ENCODE measurements around the gene HS6ST1.

- no peak for TF ChIP-seq CTCF (IDR thresholded peaks at IDR 0.05; ENCODE audit: insufficient read depth, low read length)
- no peak for TF ChIP-seq GABPA (IDR thresholded peaks at IDR 0.05; ENCODE audit: low read depth)
- TF ChIP-seq SPI1 (IDR thresholded peaks at IDR 0.05; ENCODE audit: borderline replicate concordance, low read depth) = peak; percentile 83
- no peak for TF ChIP-seq POLR2AphosphoS5 (IDR thresholded peaks at IDR 0.05; ENCODE audit: low read depth)
These were observed 13.5 kb upstream of the HS6ST1 start for GRCh38 chr2:128332091-128332634.

Measured in HL-60 (cell line).